Transverse colon (tissue), 4 donors: ENCODE data around the gene SHISAL2A. TPM values are rescaled to one million over a fixed set of nuclear protein-coding genes. Genes with fewer than 3 reads are reported as not detected.

Experiments used
- DNase-seq: peaks from one replicate; pipeline ENCODE4 v3.0.0-alpha.2; 2019
- H3K27ac ChIP-seq, 4 donors: fragments of 200-600 bp; sonication (generic); 2 replicates each; pipeline ENCODE4 v1.5.1; 2016 to 2018; ENCODE audit warnings: inconsistent platforms in 4 of 4
- H3K27me3 ChIP-seq: fragments of 200-600 bp; sonication (generic); 2 replicates; pipeline ENCODE4 v1.5.1; 2017; ENCODE audit warnings: inconsistent platforms
- H3K36me3 ChIP-seq, 4 donors: fragments of 200-600 bp; sonication (generic); 2 replicates each; pipeline ENCODE4 v1.5.1; 2017 to 2019; ENCODE audit warnings: inconsistent platforms in 4 of 4
- H3K4me1 ChIP-seq, 4 donors: fragments of 200-600 bp; sonication (generic); 2 replicates each; pipeline ENCODE4 v1.5.1; 2017 to 2020; ENCODE audit warnings: inconsistent platforms in 4 of 4
- H3K4me3 ChIP-seq, 4 donors: fragments of 200-600 bp; sonication (generic); 1 replicate in 1 of 4; 2 replicates in 3 of 4; pipeline versions ENCODE4 v1.5.1 to v1.6.1; 2017 to 2019; ENCODE audit warnings: inconsistent platforms in 4 of 4
- H3K9me3 ChIP-seq, 2 donors: fragments of 200-600 bp; sonication (generic); 2 replicates each; pipeline ENCODE4 v1.5.1; 2017 to 2019; ENCODE audit warnings: inconsistent platforms in 2 of 2
- EP300 ChIP-seq: sonication (generic); formaldehyde crosslinking; IDR thresholded peaks from one replicate; pipeline ENCODE4 v1.6.1; 2017; ENCODE audit warnings: antibody characterized with exemption, low read depth
- POLR2A ChIP-seq: fragments of 450-650 bp; IDR thresholded peaks from one replicate; pipeline ENCODE4 v1.6.1; 2016; ENCODE audit warnings: antibody characterized with exemption, mild to moderate bottlenecking, moderate library complexity
- POLR2AphosphoS5 ChIP-seq, 3 donors: sonication (generic); formaldehyde crosslinking; IDR thresholded peaks; one replicate each; pipeline ENCODE4 v1.6.1; 2016; ENCODE audit warnings: antibody characterized with exemption in 3 of 3
- WGBS, 2 donors: methylation state at CpG; one replicate each; pipeline ENCODE4 v1.1.5; 2018; ENCODE audit warnings: low coverage in 1 of 2; 5-methylcytosine and 5-hydroxymethylcytosine counted together
- in situ Hi-C, 4 donors: fragments of 200-750 bp; cut with MboI; loops; one replicate each; pipeline versions ENCODE4 v1.15.0 to v1.15.1; 2017; ENCODE audit warnings: low sequenced_read_pairs in 3 of 4, low pct_ligation_motif_present in 1 of 4, low pct_unique_long_range_greater_than_20kb in 1 of 4
- intact Hi-C: fragments of 100-400 bp; cut with DNase I; formaldehyde crosslinking; loops from one replicate; pipeline ENCODE4 v1.15.1; 2023; ENCODE audit warnings: low total_unique reads
- total RNA-seq, 4 donors: library from RNA; depleted of rRNA; stranded (reverse); fragments of >200 nt; gene quantifications; one replicate each; pipeline ENCODE4 v1.1.0, GENCODE V29; 2016
- TF ChIP-seq, protein P1 (sequence below), 5 experiments: fragments of 200-600 bp in 3 of 5; fragments of 450-650 bp in 2 of 5; sonication (generic) in 3 of 5; IDR thresholded peaks; 1 replicate in 2 of 5; 2 replicates in 3 of 5; pipeline ENCODE4 v1.5.1; 2016 to 2017; ENCODE audit warnings: antibody characterized with exemption in 5 of 5, inconsistent platforms in 3 of 5, mild to moderate bottlenecking in 2 of 5, moderate library complexity in 1 of 5

SHISAL2A gene
- total RNA-seq, 4 donors from 2014 or later, result 3.2 to 8.2 TPM; not detected in 2

DNA sequence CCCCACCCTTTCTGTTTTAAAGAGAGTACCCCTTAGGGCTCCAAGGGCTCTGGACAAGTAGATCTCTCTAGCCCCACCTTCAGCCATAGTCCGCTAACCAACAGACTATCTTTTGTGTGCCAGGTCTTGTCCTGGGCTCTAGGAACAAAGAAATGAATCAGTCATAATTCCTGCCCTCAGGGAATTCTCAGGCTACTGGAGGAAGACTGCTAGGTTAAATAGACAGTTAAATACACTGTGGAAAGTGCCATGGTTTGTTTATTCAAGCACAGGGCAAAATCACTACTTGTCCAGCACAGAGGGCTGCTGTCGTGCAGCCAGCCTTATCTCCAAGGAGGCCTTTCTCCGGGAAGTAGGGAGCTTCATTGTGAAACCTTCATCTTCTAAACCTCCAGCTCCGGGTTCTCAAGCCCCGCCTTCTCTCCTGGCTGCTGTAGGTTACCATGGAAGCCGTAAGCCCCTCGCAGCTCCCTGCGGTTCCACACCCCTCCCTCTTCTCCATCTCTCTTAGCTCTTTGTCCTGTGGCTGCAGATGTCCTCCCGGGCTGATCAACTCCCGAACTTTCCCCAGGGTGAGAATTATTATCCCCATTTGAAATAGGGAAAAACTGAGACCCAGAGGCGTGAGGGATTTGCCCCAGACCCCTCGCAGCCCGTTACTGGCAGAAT lies 29.8 kb downstream of the SHISAL2A start:
- Histone ChIP-seq H3K9me3 (no peaks in the 10 kb centered on the region), H3K36me3 (no peaks in the 10 kb centered on the region), H3K27me3 (no peaks in the 10 kb centered on the region), H3K27ac (no peak overlapping the region), H3K4me3 (no peak overlapping the region), H3K4me1 (no peaks in the 10 kb centered on the region)
- WGBS, 2 donors, result 45 to 75% methylated on average over 2 to 13 of the region's 13 CpGs
- DNase-seq, result no peak
- in situ Hi-C loops (no loop called here), intact Hi-C loops (no loop called here)
- TF ChIP-seq EP300, result no peak

- WGBS, 2 donors, result 94 to 98% methylated on average over 5 of the region's 5 CpGs
- Histone ChIP-seq H3K27me3 (no peaks in the 10 kb centered on the region), H3K36me3 (no peaks in the 10 kb centered on the region), H3K4me1 (no peaks in the 10 kb centered on the region), H3K4me3 (no peak overlapping the region), H3K27ac (no peak overlapping the region), H3K9me3 (no peaks in the 10 kb centered on the region)
- no peak for TF ChIP-seq POLR2AphosphoS5 (IDR thresholded peaks at IDR 0.05)
- intact Hi-C loops (no loop called here), in situ Hi-C loops (no loop called here)
- DNase-seq, result no peak
These were observed 30.7 kb downstream of the SHISAL2A start for GRCh38 chr1:52663716-52664115.

DNA sequence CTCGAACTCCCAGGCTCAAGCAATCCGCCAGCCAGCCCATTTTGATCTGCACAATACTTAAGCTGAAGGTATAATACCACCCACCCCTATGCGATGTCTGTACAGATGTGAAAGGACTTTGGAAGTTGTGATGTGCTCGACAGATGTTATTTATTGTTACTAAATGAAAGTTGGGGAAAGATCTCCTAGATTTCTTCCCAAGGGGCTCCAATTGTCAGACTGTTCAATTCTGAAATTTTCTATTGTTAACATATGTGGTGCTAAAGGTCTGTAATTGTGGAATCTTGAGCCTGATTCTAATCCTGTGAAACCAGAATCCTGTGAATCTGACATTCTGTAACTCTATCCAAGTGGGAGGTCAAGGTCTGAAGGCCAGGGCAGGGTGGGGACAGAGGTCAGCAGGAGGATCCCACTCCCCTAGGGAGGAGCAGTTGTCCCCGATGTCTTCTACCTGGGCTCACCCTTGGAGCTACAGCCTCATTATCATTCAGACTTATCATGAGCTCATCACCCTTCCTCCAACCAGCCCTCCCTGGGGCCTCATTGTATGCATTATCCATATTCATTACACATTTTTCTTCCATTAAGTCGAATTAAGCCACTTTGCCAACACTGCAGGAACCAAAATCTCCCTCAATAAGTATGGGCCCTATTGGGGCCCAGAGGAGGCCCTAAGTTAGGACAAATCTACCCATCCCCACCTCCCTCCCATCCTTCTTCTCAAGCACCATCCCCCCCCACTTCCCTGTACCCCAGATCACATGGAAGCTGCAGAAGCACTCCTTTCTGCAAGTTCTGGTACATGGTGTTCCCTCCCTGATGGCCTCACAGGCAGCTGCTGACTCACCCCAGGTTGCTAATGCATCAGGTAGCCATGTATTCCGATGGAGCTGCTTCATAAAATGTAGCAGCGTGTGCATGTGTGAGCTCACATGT lies 32.3 kb downstream of the SHISAL2A start:
- Histone ChIP-seq H3K9me3 (no peaks in the 10 kb centered on the region), H3K4me1 (no peaks in the 10 kb centered on the region), H3K27me3 (no peaks in the 10 kb centered on the region), H3K27ac (no peak overlapping the region), H3K36me3 (no peaks in the 10 kb centered on the region), H3K4me3 (no peak overlapping the region)
- intact Hi-C loops, result no loop called here
- TF ChIP-seq POLR2A, result no peak
- TF ChIP-seq, protein P1, sequence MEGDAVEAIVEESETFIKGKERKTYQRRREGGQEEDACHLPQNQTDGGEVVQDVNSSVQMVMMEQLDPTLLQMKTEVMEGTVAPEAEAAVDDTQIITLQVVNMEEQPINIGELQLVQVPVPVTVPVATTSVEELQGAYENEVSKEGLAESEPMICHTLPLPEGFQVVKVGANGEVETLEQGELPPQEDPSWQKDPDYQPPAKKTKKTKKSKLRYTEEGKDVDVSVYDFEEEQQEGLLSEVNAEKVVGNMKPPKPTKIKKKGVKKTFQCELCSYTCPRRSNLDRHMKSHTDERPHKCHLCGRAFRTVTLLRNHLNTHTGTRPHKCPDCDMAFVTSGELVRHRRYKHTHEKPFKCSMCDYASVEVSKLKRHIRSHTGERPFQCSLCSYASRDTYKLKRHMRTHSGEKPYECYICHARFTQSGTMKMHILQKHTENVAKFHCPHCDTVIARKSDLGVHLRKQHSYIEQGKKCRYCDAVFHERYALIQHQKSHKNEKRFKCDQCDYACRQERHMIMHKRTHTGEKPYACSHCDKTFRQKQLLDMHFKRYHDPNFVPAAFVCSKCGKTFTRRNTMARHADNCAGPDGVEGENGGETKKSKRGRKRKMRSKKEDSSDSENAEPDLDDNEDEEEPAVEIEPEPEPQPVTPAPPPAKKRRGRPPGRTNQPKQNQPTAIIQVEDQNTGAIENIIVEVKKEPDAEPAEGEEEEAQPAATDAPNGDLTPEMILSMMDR (IDR thresholded peaks at IDR 0.05), result no peak
- no peak for TF ChIP-seq EP300
- TF ChIP-seq POLR2AphosphoS5 (IDR thresholded peaks at IDR 0.05), result no peak
- 88% methylated on average over 8 of the region's 8 CpGs; no CpG with 5 or more reads in 1 of the 2 donors for WGBS, 2 donors
- no peak for DNase-seq
- in situ Hi-C loops, result no loop called here

DNA sequence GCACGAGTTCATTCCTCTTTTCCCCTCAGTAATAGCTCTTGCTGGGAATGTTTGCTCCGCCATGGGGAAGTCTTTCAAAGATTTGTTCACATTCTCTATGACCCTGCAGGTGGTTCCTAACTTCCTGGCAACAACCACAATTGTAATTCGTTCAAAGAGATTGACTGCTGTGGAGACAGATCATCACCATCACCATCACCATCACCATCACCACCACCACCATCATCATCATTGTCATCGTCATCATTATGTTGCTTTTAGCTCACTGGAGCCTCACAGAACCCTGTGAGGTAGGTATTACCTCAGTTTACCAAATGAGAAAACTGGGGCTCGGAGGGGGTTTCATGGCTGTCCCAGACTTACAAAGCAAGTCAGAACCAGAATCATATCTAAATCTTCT lies 34.3 kb downstream of the SHISAL2A start:
- TF ChIP-seq POLR2A, result no peak
- intact Hi-C loops (no loop called here), in situ Hi-C loops (no loop called here)
- no peaks in the 10 kb centered on the region for H3K36me3 ChIP-seq
- no peak overlapping the region for H3K27ac ChIP-seq
- 89 to 90% methylated on average over 4 to 5 of the region's 5 CpGs for WGBS, 2 donors
- no peaks in the 10 kb centered on the region for H3K27me3 ChIP-seq
- H3K9me3 ChIP-seq, result no peaks in the 10 kb centered on the region
- H3K4me1 ChIP-seq, result no peaks in the 10 kb centered on the region
- DNase-seq, result no peak
- H3K4me3 ChIP-seq, result no peak overlapping the region

DNA sequence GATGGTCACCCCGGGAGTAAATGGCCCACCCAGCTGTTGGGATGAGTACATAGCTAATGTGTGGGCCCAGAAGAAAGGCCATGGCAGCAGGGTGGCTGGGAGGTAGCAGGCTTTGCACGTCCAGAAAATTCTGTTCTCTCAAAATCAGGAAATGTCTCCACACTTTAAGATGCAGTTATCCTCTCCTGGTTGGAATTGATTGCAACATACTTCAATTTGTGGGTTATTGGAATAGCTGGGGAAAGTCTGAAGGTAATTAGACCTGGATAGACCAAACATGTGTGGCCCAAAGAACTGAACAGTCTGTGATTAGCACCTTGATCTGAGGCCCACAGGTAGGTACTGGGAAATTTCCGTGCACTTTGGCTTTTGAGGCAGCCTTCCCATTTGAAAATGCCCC lies 35.0 kb downstream of the SHISAL2A start:
- intact Hi-C loops, result no loop called here
- Histone ChIP-seq H3K27ac (no peak overlapping the region), H3K27me3 (no peaks in the 10 kb centered on the region), H3K4me3 (no peak overlapping the region), H3K9me3 (no peaks in the 10 kb centered on the region), H3K4me1 (no peaks in the 10 kb centered on the region), H3K36me3 (no peaks in the 10 kb centered on the region)
- DNase-seq, result no peak
- in situ Hi-C loops, result no loop called here
- 78% methylated on average over 3 of the region's 3 CpGs; no CpG with 5 or more reads in 1 of the 2 donors for WGBS, 2 donors
- no peak for TF ChIP-seq POLR2AphosphoS5 (IDR thresholded peaks at IDR 0.05)
- TF ChIP-seq, protein P1 (IDR thresholded peaks at IDR 0.05), result no peak
- TF ChIP-seq EP300, result no peak
